ENCODE measurements around the gene PCK1. TPM values are rescaled to one million over a fixed set of nuclear protein-coding genes. Genes with fewer than 3 reads are reported as not detected.

Gene PCK1
- total and polyA plus RNA-seq, 2 of the 13 experiments (the other 11 are each of a cell fraction or from before 2014, with no cell fraction given) = 6.5 to 12.6 TPM

DNA sequence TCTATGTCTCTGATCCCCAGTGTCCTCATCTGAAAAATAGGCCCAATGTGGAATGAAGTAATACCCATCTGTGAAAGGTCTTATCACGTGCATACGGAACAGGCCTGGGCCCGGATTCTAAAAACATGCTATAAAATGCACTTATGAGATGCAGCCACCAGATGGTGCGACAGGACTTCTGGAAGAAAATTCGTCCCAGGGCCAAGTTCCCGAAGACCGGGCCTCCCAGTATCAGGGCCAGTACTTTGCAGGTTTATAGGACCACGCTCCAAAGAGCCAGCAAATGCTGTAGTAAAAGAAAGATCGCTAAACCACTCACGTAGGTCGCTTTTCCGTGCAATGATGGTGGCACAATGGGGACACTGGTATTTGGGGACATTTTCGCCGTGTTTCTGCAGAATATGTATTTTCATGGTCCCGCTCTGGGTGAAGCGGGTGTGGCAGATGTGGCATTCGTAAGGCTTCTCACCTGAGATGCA, 46.6 kb upstream of the PCK1 start (continued):
- TF ChIP-seq, protein P1, sequence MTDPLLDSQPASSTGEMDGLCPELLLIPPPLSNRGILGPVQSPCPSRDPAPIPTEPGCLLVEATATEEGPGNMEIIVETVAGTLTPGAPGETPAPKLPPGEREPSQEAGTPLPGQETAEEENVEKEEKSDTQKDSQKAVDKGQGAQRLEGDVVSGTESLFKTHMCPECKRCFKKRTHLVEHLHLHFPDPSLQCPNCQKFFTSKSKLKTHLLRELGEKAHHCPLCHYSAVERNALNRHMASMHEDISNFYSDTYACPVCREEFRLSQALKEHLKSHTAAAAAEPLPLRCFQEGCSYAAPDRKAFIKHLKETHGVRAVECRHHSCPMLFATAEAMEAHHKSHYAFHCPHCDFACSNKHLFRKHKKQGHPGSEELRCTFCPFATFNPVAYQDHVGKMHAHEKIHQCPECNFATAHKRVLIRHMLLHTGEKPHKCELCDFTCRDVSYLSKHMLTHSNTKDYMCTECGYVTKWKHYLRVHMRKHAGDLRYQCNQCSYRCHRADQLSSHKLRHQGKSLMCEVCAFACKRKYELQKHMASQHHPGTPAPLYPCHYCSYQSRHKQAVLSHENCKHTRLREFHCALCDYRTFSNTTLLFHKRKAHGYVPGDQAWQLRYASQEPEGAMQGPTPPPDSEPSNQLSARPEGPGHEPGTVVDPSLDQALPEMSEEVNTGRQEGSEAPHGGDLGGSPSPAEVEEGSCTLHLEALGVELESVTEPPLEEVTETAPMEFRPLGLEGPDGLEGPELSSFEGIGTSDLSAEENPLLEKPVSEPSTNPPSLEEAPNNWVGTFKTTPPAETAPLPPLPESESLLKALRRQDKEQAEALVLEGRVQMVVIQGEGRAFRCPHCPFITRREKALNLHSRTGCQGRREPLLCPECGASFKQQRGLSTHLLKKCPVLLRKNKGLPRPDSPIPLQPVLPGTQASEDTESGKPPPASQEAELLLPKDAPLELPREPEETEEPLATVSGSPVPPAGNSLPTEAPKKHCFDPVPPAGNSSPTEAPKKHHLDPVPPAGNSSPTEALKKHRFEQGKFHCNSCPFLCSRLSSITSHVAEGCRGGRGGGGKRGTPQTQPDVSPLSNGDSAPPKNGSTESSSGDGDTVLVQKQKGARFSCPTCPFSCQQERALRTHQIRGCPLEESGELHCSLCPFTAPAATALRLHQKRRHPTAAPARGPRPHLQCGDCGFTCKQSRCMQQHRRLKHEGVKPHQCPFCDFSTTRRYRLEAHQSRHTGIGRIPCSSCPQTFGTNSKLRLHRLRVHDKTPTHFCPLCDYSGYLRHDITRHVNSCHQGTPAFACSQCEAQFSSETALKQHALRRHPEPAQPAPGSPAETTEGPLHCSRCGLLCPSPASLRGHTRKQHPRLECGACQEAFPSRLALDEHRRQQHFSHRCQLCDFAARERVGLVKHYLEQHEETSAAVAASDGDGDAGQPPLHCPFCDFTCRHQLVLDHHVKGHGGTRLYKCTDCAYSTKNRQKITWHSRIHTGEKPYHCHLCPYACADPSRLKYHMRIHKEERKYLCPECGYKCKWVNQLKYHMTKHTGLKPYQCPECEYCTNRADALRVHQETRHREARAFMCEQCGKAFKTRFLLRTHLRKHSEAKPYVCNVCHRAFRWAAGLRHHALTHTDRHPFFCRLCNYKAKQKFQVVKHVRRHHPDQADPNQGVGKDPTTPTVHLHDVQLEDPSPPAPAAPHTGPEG (CRISPR knock-in tag; IDR thresholded peaks at IDR 0.05) = no peak
- 0 out of 2 replicates have a peak, but pooled peaks have one; percentile 27 for TF ChIP-seq ZNF580 (CRISPR knock-in tag; IDR thresholded peaks at IDR 0.05; ENCODE audit: borderline replicate concordance, low read depth)
- no peak for TF ChIP-seq CBFB (CRISPR knock-in tag; IDR thresholded peaks at IDR 0.05)
- TF ChIP-seq ZNF24 (IDR thresholded peaks at IDR 0.05) = no peak; the same call in 1 of the 2 replicates
- TF ChIP-seq, protein P2, sequence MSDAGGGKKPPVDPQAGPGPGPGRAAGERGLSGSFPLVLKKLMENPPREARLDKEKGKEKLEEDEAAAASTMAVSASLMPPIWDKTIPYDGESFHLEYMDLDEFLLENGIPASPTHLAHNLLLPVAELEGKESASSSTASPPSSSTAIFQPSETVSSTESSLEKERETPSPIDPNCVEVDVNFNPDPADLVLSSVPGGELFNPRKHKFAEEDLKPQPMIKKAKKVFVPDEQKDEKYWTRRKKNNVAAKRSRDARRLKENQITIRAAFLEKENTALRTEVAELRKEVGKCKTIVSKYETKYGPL (CRISPR knock-in tag; IDR thresholded peaks at IDR 0.05) = no peak
- no peak for TF ChIP-seq ZFP82 (CRISPR knock-in tag; IDR thresholded peaks at IDR 0.05; ENCODE audit: borderline replicate concordance)
- no peak for TF ChIP-seq ZNF761 (CRISPR knock-in tag; conservative IDR thresholded peaks at IDR 0.05)
- TF ChIP-seq HIC2 (CRISPR knock-in tag; IDR thresholded peaks at IDR 0.05; ENCODE audit: low read depth) = no peak
- no peak for TF ChIP-seq ZNF784 (CRISPR knock-in tag; IDR thresholded peaks at IDR 0.05; ENCODE audit: borderline replicate concordance)
- TF ChIP-seq RARA (CRISPR knock-in tag; IDR thresholded peaks at IDR 0.05) = no peak
- TF ChIP-seq TMF1 (CRISPR knock-in tag; IDR thresholded peaks at IDR 0.05; ENCODE audit: low read depth) = no peak
- TF ChIP-seq, protein P3, sequence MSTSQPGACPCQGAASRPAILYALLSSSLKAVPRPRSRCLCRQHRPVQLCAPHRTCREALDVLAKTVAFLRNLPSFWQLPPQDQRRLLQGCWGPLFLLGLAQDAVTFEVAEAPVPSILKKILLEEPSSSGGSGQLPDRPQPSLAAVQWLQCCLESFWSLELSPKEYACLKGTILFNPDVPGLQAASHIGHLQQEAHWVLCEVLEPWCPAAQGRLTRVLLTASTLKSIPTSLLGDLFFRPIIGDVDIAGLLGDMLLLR (CRISPR knock-in tag; IDR thresholded peaks at IDR 0.05) = 0 out of 2 replicates have a peak, but pooled peaks have one; percentile 24
- TF ChIP-seq, protein P4, sequence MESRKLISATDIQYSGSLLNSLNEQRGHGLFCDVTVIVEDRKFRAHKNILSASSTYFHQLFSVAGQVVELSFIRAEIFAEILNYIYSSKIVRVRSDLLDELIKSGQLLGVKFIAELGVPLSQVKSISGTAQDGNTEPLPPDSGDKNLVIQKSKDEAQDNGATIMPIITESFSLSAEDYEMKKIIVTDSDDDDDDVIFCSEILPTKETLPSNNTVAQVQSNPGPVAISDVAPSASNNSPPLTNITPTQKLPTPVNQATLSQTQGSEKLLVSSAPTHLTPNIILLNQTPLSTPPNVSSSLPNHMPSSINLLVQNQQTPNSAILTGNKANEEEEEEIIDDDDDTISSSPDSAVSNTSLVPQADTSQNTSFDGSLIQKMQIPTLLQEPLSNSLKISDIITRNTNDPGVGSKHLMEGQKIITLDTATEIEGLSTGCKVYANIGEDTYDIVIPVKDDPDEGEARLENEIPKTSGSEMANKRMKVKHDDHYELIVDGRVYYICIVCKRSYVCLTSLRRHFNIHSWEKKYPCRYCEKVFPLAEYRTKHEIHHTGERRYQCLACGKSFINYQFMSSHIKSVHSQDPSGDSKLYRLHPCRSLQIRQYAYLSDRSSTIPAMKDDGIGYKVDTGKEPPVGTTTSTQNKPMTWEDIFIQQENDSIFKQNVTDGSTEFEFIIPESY (CRISPR knock-in tag; IDR thresholded peaks at IDR 0.05) = no peak
- TF ChIP-seq IRF2 (CRISPR knock-in tag; IDR thresholded peaks at IDR 0.05) = 0 out of 2 replicates have a peak, but pooled peaks have one; percentile 22
- no peak for TF ChIP-seq KMT2B (CRISPR knock-in tag; IDR thresholded peaks at IDR 0.05)
- no peak for TF ChIP-seq HHEX (CRISPR knock-in tag; IDR thresholded peaks at IDR 0.05)
- no peak for TF ChIP-seq CENPT (CRISPR knock-in tag; IDR thresholded peaks at IDR 0.05; ENCODE audit: low read depth)
- TF ChIP-seq NFYC (CRISPR knock-in tag; IDR thresholded peaks at IDR 0.05) = no peak
- TF ChIP-seq ZNF777 (CRISPR knock-in tag; IDR thresholded peaks at IDR 0.05) = no peak
